HCT116 (cell line): ENCODE data around the gene CILP2. TPM values are rescaled to one million over a fixed set of nuclear protein-coding genes. Genes with fewer than 3 reads are reported as not detected.

ENCODE experiments used
- ATAC-seq: fragments of 200-7000 bp; cut with Tn5 transposase; 2 replicates; pipeline ENCODE4 v1.9.1; 2020; ENCODE audit warnings: mild to moderate bottlenecking, moderate library complexity
- BruUV-seq: library from RNA; stranded (reverse); fragments of 400-500 nt; replicated peaks from 2 replicates; lab custom pipeline; 2021; lab: Mats Ljungman, UMichigan
- CTCF ChIA-PET: fragments of 300-600 bp; sonication (Branson Sonifier 250); formaldehyde crosslinking; loops from one replicate; lab custom pipeline; 2021; ENCODE audit warnings: antibody characterized with exemption; lab: Charles Lee
- POLR2A ChIA-PET: fragments of 300-600, 350-600 bp; sonication (Branson Sonifier 250); formaldehyde crosslinking; loops from one replicate; lab custom pipeline; 2021; ENCODE audit warnings: antibody characterized with exemption; lab: Charles Lee
- RAD21 ChIA-PET, 2 experiments: fragments of 300-600 bp; sonication (Branson Sonifier 250); formaldehyde crosslinking; loops; one replicate each; lab custom pipeline; 2023; ENCODE audit warnings: low total read pairs in 2 of 2; ENCODE audit not compliant: uncharacterized antibody in 2 of 2, unreplicated experiment in 2 of 2, low non-redundant PET in 1 of 2; lab: Charles Lee
- DNase-seq: peaks from one replicate; pipeline ENCODE4 v3.0.0-alpha.2; 2010; ENCODE audit warnings: low read depth, low spot score
- H2AFZ ChIP-seq: fragments of 200-600 bp; shearing (Covaris generic), sonication (generic); 2 replicates; pipeline ENCODE4 v1.6.1; 2017; ENCODE audit warnings: low read depth, mixed run types, mixed read lengths, antibody characterized with exemption, low read length; ENCODE audit not compliant: poor library complexity, severe bottlenecking
- H3K27ac ChIP-seq: 2 replicates; pipeline ENCODE4 v1.5.1; 2012; ENCODE audit warnings: low read depth, low read length
- H3K27me3 ChIP-seq: fragments of 200-600 bp; sonication (generic); 2 replicates; pipeline ENCODE4 v1.6.1; 2016; ENCODE audit warnings: mixed run types, low read length, mixed read lengths; ENCODE audit not compliant: insufficient read depth
- H3K36me3 ChIP-seq, 2 experiments: fragments of 200-500 bp in 1 of 2; fragments of 200-600 bp in 1 of 2; sonication (Bioruptor generic) in 1 of 2; sonication (generic) in 1 of 2; 2 replicates each; pipeline versions ENCODE4 v1.5.1 to v1.6.1; 2014 to 2016; ENCODE audit warnings: low read length in 2 of 2, inconsistent platforms in 1 of 2, mixed read lengths in 1 of 2, mixed run types in 1 of 2; ENCODE audit not compliant: insufficient read depth in 2 of 2, control insufficient read depth in 1 of 2
- H3K4me1 ChIP-seq, 2 experiments: fragments of 200-600 bp in 1 of 2; sonication (generic) in 1 of 2; 2 replicates each; pipeline versions ENCODE4 v1.5.1 to v1.6.1; 2012 to 2017; ENCODE audit warnings: low read length in 2 of 2, inconsistent platforms in 1 of 2, mild to moderate bottlenecking in 1 of 2, mixed read lengths in 1 of 2, mixed run types in 1 of 2, moderate library complexity in 1 of 2; ENCODE audit not compliant: insufficient read depth in 2 of 2, control insufficient read depth in 1 of 2
- H3K4me2 ChIP-seq: fragments of 200-600 bp; sonication (generic); 2 replicates; pipeline ENCODE4 v1.6.1; 2017; ENCODE audit warnings: mixed run types, low read length, mixed read lengths
- H3K4me3 ChIP-seq, 2 experiments: fragments of 200-600 bp in 1 of 2; sonication (generic) in 1 of 2; replicated peaks in 1 of 2; 2 replicates each; pipeline ENCODE4 v1.5.1; 2011 to 2016; ENCODE audit warnings: low read length in 2 of 2, control low read depth in 1 of 2, low read depth in 1 of 2, mild to moderate bottlenecking in 1 of 2, mixed read lengths in 1 of 2, mixed run types in 1 of 2
- H3K79me2 ChIP-seq: fragments of 200-600 bp; sonication (generic); 2 replicates; pipeline ENCODE4 v1.6.1; 2017; ENCODE audit warnings: mild to moderate bottlenecking, mixed run types, low read length, moderate library complexity, mixed read lengths; ENCODE audit not compliant: insufficient read depth
- H3K9ac ChIP-seq: fragments of 200-600 bp; sonication (generic); 2 replicates; pipeline ENCODE4 v1.6.1; 2016; ENCODE audit warnings: low read length, mixed read lengths
- H3K9me2 ChIP-seq: fragments of 200-600 bp; sonication (generic), shearing (Covaris generic); 2 replicates; pipeline ENCODE4 v1.6.1; 2017; ENCODE audit warnings: mixed run types, mild to moderate bottlenecking, moderate library complexity; ENCODE audit not compliant: insufficient read depth
- H3K9me3 ChIP-seq, 2 experiments: fragments of 200-500 bp in 1 of 2; fragments of 200-600 bp in 1 of 2; sonication (Bioruptor generic) in 1 of 2; sonication (generic) in 1 of 2; 2 replicates each; pipeline ENCODE4 v1.6.1; 2014 to 2017; ENCODE audit warnings: low read length in 2 of 2, mixed read lengths in 2 of 2, inconsistent platforms in 1 of 2, low read depth in 1 of 2, mild to moderate bottlenecking in 1 of 2, mixed run types in 1 of 2, moderate library complexity in 1 of 2; ENCODE audit not compliant: control insufficient read depth in 1 of 2, insufficient read depth in 1 of 2
- H4K20me1 ChIP-seq: fragments of 200-600 bp; sonication (generic), shearing (Covaris generic); 2 replicates; pipeline ENCODE4 v1.6.1; 2017; ENCODE audit warnings: mixed run types, mild to moderate bottlenecking, moderate library complexity; ENCODE audit not compliant: insufficient read depth
- ELF1 ChIP-seq: IDR thresholded peaks from 2 replicates; pipeline ENCODE4 v1.6.1; 2012; ENCODE audit warnings: low read depth, borderline replicate concordance
- EZH2 ChIP-seq: fragments of 200-600 bp; sonication (generic); IDR thresholded peaks from 2 replicates; pipeline ENCODE4 v1.6.1; 2017; ENCODE audit warnings: antibody characterized with exemption, mixed run types
- FOSL1 ChIP-seq: IDR thresholded peaks from 2 replicates; pipeline ENCODE4 v1.6.1; 2012; ENCODE audit warnings: low read depth
- JUND ChIP-seq: IDR thresholded peaks from 2 replicates; pipeline ENCODE4 v1.6.1; 2012
- POLR2AphosphoS5 ChIP-seq: IDR thresholded peaks from 2 replicates; pipeline ENCODE4 v1.6.1; 2011; ENCODE audit warnings: mild to moderate bottlenecking, low read depth, low read length, moderate library complexity
- RAD21 ChIP-seq: IDR thresholded peaks from 2 replicates; pipeline ENCODE4 v1.6.1; 2012; ENCODE audit warnings: low read depth, mild to moderate bottlenecking
- SIN3A ChIP-seq: IDR thresholded peaks from 2 replicates; pipeline ENCODE4 v1.6.1; 2012; ENCODE audit warnings: low read depth
- SRF ChIP-seq: IDR thresholded peaks from 2 replicates; pipeline ENCODE4 v1.6.1; 2012; ENCODE audit warnings: low read depth
- intact Hi-C: fragments of 100-400 bp; cut with micrococcal nuclease; formaldehyde crosslinking; loops from 2 replicates; pipeline ENCODE4 v1.10.0; 2022
- total RNA-seq: library from RNA; stranded (reverse); gene quantifications from one replicate; pipeline ENCODE4 v1.2.1, GENCODE V29; 2021; ENCODE audit not compliant: unreplicated experiment
- TF ChIP-seq, protein P1 (sequence below), 3 experiments: fragments of 200-600 bp in 1 of 3; sonication (generic) in 1 of 3; IDR thresholded peaks in 2 of 3; conservative IDR thresholded peaks in 1 of 3; 2 replicates each; pipeline ENCODE4 v1.5.1; 2012 to 2017; ENCODE audit warnings: low read depth in 2 of 3, low read length in 2 of 3, antibody characterized with exemption in 1 of 3, borderline replicate concordance in 1 of 3, control low read depth in 1 of 3, mild to moderate bottlenecking in 1 of 3, mixed read lengths in 1 of 3, mixed run types in 1 of 3, moderate library complexity in 1 of 3; ENCODE audit not compliant: insufficient read depth in 1 of 3
- TF ChIP-seq, protein P2 (sequence below): IDR thresholded peaks from 2 replicates; pipeline ENCODE4 v1.6.1; 2012
- TF ChIP-seq, protein P3 (sequence below): IDR thresholded peaks from 2 replicates; pipeline ENCODE4 v1.6.1; 2012; ENCODE audit warnings: low read depth
- TF ChIP-seq, protein P4 (sequence below): IDR thresholded peaks from 2 replicates; pipeline ENCODE4 v1.6.1; 2011; ENCODE audit warnings: mild to moderate bottlenecking, low read length, moderate library complexity; ENCODE audit not compliant: insufficient replicate concordance; ENCODE audit errors: extremely low read depth

CILP2 gene
- total RNA-seq, 1 experiment from 2014 or later: 13.1 TPM

DNA sequence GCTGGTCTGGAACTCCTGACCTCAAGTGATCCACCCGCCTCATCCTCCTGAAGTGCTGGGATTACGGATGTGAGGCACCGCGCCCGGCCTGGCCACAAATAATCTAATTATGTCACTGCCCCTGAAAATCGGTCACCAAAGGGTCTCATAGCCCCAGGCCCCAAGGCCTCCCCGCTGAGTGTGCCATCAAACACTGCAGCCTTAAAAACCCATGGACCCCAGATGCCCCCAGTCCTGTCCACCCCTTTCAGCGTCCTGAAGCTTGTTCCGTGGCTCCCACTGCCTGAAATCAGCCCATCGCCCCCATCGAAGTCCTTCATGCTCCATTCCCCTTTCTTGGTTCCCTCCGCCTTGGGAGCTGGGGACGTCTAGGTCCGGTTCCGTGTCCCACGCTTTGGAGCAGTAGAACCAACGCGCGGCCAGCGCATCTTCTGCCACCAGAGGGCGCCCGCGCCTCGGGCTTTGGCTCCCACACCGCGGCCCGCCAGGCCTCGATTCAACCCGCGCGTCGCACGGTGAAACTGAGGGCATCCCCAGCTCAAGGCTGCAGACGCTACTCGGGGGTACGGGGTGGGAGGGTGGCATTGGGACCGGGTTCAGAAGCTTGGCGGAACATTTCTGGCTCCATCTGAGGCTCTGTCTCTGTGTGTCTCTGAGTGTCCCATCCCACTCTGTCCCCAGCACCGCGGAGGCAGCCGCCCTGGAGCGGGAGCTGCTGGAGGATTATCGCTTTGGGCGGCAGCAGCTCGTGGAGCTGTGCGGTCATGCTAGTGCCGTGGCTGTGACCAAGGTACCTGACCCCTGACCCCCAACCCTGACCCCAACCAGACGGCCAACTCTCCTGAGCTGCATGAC, 5.9 kb upstream of the CILP2 start:
- H3K4me1 ChIP-seq: no peaks in the 10 kb centered on the region; a peak in 1 of 4 replicates
- no peaks in the 10 kb centered on the region for H3K9me2 ChIP-seq
- H3K4me3 ChIP-seq: no peak overlapping the region
- CTCF ChIA-PET: interaction anchor here (0.6 to 4.8 kb wide), 7 partner anchors 9 to 427 kb away, joined by 3 to 22 read pairs (median 9); partner anchors contain the start of genes GMIP, NDUFA13 and TSSK6
- intact Hi-C loops: loop anchor here (1.0 kb wide), 1 partner anchor 112 kb away; no protein-coding TSS in a partner anchor
- H4K20me1 ChIP-seq: no peaks in the 10 kb centered on the region
- H3K27ac ChIP-seq: no peak overlapping the region
- DNase-seq (no peak), ATAC-seq (peak; percentile 83)
- BruUV-seq: no TSS peak
- no peak overlapping the region for H3K9ac ChIP-seq
- no peaks in the 10 kb centered on the region for H3K9me3 ChIP-seq
- H3K36me3 ChIP-seq: peaks cover 0 to under 1% of the 10 kb centered on the region in 2 experiments; a peak in 2 of 4 replicates
- no peak overlapping the region for H3K4me2 ChIP-seq
- TF ChIP-seq EZH2 (no peak), FOSL1 (no peak), JUND (no peak), POLR2AphosphoS5 (peak; percentile 51; the same call in 1 of the 2 replicates), ELF1 (no peak), SIN3A (no peak), SRF (no peak), RAD21 (peak; percentile 91)
- TF ChIP-seq, protein P1, sequence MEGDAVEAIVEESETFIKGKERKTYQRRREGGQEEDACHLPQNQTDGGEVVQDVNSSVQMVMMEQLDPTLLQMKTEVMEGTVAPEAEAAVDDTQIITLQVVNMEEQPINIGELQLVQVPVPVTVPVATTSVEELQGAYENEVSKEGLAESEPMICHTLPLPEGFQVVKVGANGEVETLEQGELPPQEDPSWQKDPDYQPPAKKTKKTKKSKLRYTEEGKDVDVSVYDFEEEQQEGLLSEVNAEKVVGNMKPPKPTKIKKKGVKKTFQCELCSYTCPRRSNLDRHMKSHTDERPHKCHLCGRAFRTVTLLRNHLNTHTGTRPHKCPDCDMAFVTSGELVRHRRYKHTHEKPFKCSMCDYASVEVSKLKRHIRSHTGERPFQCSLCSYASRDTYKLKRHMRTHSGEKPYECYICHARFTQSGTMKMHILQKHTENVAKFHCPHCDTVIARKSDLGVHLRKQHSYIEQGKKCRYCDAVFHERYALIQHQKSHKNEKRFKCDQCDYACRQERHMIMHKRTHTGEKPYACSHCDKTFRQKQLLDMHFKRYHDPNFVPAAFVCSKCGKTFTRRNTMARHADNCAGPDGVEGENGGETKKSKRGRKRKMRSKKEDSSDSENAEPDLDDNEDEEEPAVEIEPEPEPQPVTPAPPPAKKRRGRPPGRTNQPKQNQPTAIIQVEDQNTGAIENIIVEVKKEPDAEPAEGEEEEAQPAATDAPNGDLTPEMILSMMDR (IDR thresholded peaks at IDR 0.05 in 2 of 3, conservative IDR thresholded peaks at IDR 0.05 in 1 of 3; ENCODE audit: borderline replicate concordance in 1 of 3, insufficient read depth in 1 of 3, low read depth in 2 of 3, low read length in 2 of 3): peak; percentile 80 to 97 (median 90)
- TF ChIP-seq, protein P2, sequence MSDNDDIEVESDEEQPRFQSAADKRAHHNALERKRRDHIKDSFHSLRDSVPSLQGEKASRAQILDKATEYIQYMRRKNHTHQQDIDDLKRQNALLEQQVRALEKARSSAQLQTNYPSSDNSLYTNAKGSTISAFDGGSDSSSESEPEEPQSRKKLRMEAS: no peak
- TF ChIP-seq, protein P3, sequence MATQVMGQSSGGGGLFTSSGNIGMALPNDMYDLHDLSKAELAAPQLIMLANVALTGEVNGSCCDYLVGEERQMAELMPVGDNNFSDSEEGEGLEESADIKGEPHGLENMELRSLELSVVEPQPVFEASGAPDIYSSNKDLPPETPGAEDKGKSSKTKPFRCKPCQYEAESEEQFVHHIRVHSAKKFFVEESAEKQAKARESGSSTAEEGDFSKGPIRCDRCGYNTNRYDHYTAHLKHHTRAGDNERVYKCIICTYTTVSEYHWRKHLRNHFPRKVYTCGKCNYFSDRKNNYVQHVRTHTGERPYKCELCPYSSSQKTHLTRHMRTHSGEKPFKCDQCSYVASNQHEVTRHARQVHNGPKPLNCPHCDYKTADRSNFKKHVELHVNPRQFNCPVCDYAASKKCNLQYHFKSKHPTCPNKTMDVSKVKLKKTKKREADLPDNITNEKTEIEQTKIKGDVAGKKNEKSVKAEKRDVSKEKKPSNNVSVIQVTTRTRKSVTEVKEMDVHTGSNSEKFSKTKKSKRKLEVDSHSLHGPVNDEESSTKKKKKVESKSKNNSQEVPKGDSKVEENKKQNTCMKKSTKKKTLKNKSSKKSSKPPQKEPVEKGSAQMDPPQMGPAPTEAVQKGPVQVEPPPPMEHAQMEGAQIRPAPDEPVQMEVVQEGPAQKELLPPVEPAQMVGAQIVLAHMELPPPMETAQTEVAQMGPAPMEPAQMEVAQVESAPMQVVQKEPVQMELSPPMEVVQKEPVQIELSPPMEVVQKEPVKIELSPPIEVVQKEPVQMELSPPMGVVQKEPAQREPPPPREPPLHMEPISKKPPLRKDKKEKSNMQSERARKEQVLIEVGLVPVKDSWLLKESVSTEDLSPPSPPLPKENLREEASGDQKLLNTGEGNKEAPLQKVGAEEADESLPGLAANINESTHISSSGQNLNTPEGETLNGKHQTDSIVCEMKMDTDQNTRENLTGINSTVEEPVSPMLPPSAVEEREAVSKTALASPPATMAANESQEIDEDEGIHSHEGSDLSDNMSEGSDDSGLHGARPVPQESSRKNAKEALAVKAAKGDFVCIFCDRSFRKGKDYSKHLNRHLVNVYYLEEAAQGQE: no peak
- TF ChIP-seq, protein P4, sequence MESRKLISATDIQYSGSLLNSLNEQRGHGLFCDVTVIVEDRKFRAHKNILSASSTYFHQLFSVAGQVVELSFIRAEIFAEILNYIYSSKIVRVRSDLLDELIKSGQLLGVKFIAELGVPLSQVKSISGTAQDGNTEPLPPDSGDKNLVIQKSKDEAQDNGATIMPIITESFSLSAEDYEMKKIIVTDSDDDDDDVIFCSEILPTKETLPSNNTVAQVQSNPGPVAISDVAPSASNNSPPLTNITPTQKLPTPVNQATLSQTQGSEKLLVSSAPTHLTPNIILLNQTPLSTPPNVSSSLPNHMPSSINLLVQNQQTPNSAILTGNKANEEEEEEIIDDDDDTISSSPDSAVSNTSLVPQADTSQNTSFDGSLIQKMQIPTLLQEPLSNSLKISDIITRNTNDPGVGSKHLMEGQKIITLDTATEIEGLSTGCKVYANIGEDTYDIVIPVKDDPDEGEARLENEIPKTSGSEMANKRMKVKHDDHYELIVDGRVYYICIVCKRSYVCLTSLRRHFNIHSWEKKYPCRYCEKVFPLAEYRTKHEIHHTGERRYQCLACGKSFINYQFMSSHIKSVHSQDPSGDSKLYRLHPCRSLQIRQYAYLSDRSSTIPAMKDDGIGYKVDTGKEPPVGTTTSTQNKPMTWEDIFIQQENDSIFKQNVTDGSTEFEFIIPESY: no peak
- H3K27me3 ChIP-seq: no peaks in the 10 kb centered on the region
- no peaks in the 10 kb centered on the region for H3K79me2 ChIP-seq
- POLR2A ChIA-PET: no interaction called here
- RAD21 ChIA-PET: interaction anchor here (0.9 to 1.1 kb wide), 4 partner anchors 9 to 22 kb away, joined by 4 to 5 read pairs (median 4); no protein-coding TSS in a partner anchor
- H2AFZ ChIP-seq: no peak overlapping the region
